OCI-LY7 (cell line): ENCODE measurements around the gene TSPAN11. TPM values are rescaled to one million over a fixed set of nuclear protein-coding genes. Genes with fewer than 3 reads are reported as not detected.

Source experiments
- BruUV-seq: library from RNA; stranded (reverse); fragments of 400-500 nt; replicated peaks from 2 replicates; lab custom pipeline; 2021; lab: Mats Ljungman, UMichigan
- CTCF ChIA-PET: fragments of 300-600 bp; sonication (Branson Sonifier 250); formaldehyde crosslinking; loops from one replicate; lab custom pipeline; 2022; ENCODE audit warnings: antibody characterized with exemption; ENCODE audit not compliant: unreplicated experiment; lab: Charles Lee
- POLR2A ChIA-PET: fragments of 300-600 bp; sonication (Branson Sonifier 250); formaldehyde crosslinking; loops from one replicate; lab custom pipeline; 2022; ENCODE audit warnings: antibody characterized with exemption; lab: Charles Lee
- DNase-seq: peaks from one replicate; pipeline ENCODE4 v3.0.0-alpha.2; 2015; ENCODE audit warnings: low spot score
- H2AFZ ChIP-seq: fragments of 200-600 bp; sonication (generic), shearing (Covaris generic); 2 replicates; pipeline ENCODE4 v1.6.1; 2014; ENCODE audit warnings: mild to moderate bottlenecking, antibody characterized with exemption, low read length, moderate library complexity
- H3K27ac ChIP-seq: fragments of 200-600 bp; sonication (generic); 2 replicates; pipeline ENCODE4 v1.5.1; 2014; ENCODE audit warnings: mixed run types, low read depth, mild to moderate bottlenecking, moderate library complexity, low read length, inconsistent platforms; ENCODE audit not compliant: poor library complexity, severe bottlenecking
- H3K36me3 ChIP-seq: fragments of 200-600 bp; sonication (generic); 2 replicates; pipeline ENCODE4 v1.6.1; 2014; ENCODE audit warnings: mild to moderate bottlenecking, antibody characterized with exemption, low read length, moderate library complexity, mixed read lengths; ENCODE audit not compliant: insufficient read depth
- H3K4me1 ChIP-seq: fragments of 200-600 bp; sonication (generic); 2 replicates; pipeline ENCODE4 v1.5.1; 2014; ENCODE audit warnings: mild to moderate bottlenecking, low read length; ENCODE audit not compliant: insufficient read depth, poor library complexity, severe bottlenecking
- H3K4me2 ChIP-seq: fragments of 200-600 bp; sonication (generic); 2 replicates; pipeline ENCODE4 v1.6.1; 2014; ENCODE audit warnings: mild to moderate bottlenecking, low read length
- H3K4me3 ChIP-seq: fragments of 200-600 bp; sonication (generic); 2 replicates; pipeline ENCODE4 v1.5.1; 2014; ENCODE audit warnings: mild to moderate bottlenecking, low read depth, low read length; ENCODE audit not compliant: poor library complexity, severe bottlenecking
- H3K79me2 ChIP-seq: fragments of 200-600 bp; sonication (generic); 2 replicates; pipeline ENCODE4 v1.6.1; 2016; ENCODE audit warnings: low read depth, mild to moderate bottlenecking, low read length, moderate library complexity, mixed read lengths; ENCODE audit not compliant: insufficient read depth
- H3K9me2 ChIP-seq: fragments of 200-600 bp; sonication (generic); 2 replicates; pipeline ENCODE4 v1.6.1; 2016; ENCODE audit warnings: mild to moderate bottlenecking, low read length, mixed read lengths; ENCODE audit not compliant: insufficient read depth
- H3K9me3 ChIP-seq: fragments of 200-600 bp; sonication (generic); 2 replicates; pipeline ENCODE4 v1.6.1; 2014; ENCODE audit warnings: mild to moderate bottlenecking, mixed run types, low read length, mixed read lengths
- H4K20me1 ChIP-seq: fragments of 200-600 bp; sonication (generic); 2 replicates; pipeline ENCODE4 v1.6.1; 2014; ENCODE audit warnings: mild to moderate bottlenecking, antibody characterized with exemption, low read length, moderate library complexity, mixed read lengths; ENCODE audit not compliant: insufficient read depth
- CTCF ChIP-seq: fragments of 200-600 bp; sonication (generic); conservative IDR thresholded peaks from 2 replicates; pipeline ENCODE4 v1.5.1; 2014; ENCODE audit warnings: mild to moderate bottlenecking, antibody characterized with exemption, low read length, moderate library complexity, mixed read lengths
- EZH2phosphoT487 ChIP-seq: fragments of 200-600 bp; sonication (generic); IDR thresholded peaks from 2 replicates; pipeline ENCODE4 v1.6.1; 2018; ENCODE audit warnings: low read depth, borderline replicate concordance, mild to moderate bottlenecking, mixed run types, antibody characterized with exemption, low read length, moderate library complexity, mixed read lengths
- intact Hi-C: fragments of 100-400 bp; cut with micrococcal nuclease; formaldehyde crosslinking; loops from one replicate; pipeline ENCODE4 v1.10.0; 2022; ENCODE audit not compliant: unreplicated experiment
- total RNA-seq, 2 experiments: library from RNA; depleted of rRNA in 1 of 2; stranded (reverse); fragments of >200 nt in 1 of 2; shearing (Covaris generic) in 1 of 2; gene quantifications; 2 replicates each; pipeline ENCODE4 v1.2.3, GENCODE V29; 2014 to 2022

Gene TSPAN11
- total RNA-seq, 2 experiments from 2014 or later = not detected

GRCh38 chr12:30977537-30978349 is 51.2 kb downstream of the TSPAN11 start:
- no peak for DNase-seq
- intact Hi-C loops = no loop called here
- no TSS peak for BruUV-seq

GRCh38 chr12:30978639-30979038 is 52.1 kb downstream of the TSPAN11 start:
- Histone ChIP-seq H3K9me3 (no peaks in the 10 kb centered on the region), H4K20me1 (no peaks in the 10 kb centered on the region), H3K4me2 (no peak overlapping the region), H2AFZ (no peak overlapping the region), H3K79me2 (no peaks in the 10 kb centered on the region), H3K27ac (no peak overlapping the region), H3K4me1 (no peaks in the 10 kb centered on the region), H3K9me2 (no peaks in the 10 kb centered on the region), H3K36me3 (no peaks in the 10 kb centered on the region), H3K4me3 (no peak overlapping the region)
- DNase-seq = no peak
- TF ChIP-seq CTCF (no peak), EZH2phosphoT487 (no peak)
- BruUV-seq = no TSS peak
- ChIA-PET POLR2A (no interaction called here), CTCF (no interaction called here)
- intact Hi-C loops = no loop called here

More at GRCh38 chr12:30977537-30978349, 51.2 kb downstream of the TSPAN11 start:
- Histone ChIP-seq H3K4me1 (no peaks in the 10 kb centered on the region), H2AFZ (no peak overlapping the region), H3K4me3 (no peak overlapping the region), H3K9me2 (no peaks in the 10 kb centered on the region), H3K27ac (no peak overlapping the region), H4K20me1 (no peaks in the 10 kb centered on the region), H3K36me3 (no peaks in the 10 kb centered on the region), H3K4me2 (no peak overlapping the region), H3K9me3 (no peaks in the 10 kb centered on the region), H3K79me2 (no peaks in the 10 kb centered on the region)
- ChIA-PET CTCF (no interaction called here), POLR2A (no interaction called here)
- TF ChIP-seq CTCF = no peak
- no peak for TF ChIP-seq EZH2phosphoT487
